OCI-M1 (cell line): Measurements from ENCODE around the gene SORCS2.

ENCODE experiments used
- DNase-seq: peaks from one replicate; lab custom pipeline; 2025; lab: John Stamatoyannopoulos, UW

SORCS2 gene

DNA sequence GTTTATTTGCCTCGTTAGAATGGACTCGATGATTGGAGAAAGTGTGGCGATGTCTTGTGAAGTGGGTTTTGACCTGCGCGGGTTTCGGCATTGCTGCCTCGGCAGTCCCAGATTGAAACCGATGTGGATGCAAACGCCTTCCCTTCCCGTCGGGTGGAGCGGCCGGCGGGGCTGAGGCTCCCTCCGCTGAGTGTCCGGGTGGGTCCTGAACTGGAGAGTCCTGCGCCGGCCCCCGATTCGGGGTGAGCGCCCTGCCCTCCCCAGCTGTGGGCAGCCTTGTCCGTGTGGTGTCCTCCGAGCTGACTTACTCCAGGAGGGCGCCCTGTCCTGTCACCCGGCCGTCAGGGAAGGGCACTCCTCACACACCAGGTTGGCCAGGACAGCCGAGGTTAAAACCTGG lies 317.7 kb downstream of the SORCS2 start:
- DNase-seq: no peak

DNA sequence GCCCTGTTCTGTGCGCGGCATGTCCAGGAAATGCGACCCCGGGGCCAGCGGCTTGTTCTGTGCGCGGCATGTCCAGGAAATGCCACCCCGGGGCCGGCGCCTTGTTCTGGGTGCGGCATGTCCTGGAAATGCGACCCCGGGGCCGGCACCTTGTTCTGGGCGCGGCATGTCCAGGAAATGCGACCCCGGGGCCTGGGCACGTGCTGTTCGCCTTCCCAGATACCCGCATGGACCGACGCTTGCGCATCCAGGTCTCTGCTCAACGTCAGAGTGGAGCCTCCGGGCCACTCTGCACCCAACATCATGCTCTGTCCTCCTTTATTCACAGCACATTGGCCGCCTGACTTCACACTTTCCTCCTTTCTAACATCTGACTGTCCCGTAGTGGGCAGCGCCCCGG lies 318.2 kb downstream of the SORCS2 start:
- no peak for DNase-seq

DNA sequence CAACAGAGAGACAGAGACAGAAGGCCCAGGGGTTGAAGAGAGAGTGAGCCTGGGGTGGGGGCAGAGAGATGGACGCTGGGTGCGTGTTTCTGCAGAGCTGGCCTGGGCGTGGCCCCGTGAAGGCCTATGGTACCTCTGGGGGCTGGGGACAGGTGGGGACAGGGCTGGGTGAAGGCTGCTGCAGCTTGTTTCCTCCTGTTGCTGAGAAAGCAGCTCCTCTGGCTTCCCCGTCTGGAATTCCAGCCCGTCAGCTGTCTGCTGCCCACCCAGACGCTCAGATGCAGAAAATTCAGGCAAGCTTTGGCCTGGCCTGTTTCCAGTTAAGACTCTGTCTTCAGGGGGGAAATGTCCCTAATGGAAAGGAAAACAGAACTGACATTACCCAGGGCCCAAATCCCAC lies 319.2 kb downstream of the SORCS2 start:
- DNase-seq: no peak

DNA sequence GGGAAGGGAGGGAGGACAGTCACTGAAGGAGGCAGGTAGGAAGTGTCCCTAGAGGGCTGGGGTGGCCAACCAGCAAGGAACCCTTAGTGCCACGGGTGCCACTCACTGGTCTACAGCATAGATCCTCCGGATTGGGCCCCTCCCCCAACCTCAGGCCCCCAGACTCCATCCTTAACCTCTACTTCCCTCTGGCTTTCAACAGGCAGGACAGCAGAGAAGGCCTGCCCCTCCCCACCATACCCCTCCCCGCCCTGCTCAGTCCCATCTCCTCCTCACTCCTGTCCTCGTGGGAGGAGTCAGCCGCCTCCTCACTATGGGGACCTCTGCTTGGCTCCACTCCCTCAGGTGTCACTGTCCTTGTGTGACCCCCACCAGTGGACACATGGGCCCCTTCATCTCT lies 320.1 kb downstream of the SORCS2 start:
- DNase-seq: no peak

DNA sequence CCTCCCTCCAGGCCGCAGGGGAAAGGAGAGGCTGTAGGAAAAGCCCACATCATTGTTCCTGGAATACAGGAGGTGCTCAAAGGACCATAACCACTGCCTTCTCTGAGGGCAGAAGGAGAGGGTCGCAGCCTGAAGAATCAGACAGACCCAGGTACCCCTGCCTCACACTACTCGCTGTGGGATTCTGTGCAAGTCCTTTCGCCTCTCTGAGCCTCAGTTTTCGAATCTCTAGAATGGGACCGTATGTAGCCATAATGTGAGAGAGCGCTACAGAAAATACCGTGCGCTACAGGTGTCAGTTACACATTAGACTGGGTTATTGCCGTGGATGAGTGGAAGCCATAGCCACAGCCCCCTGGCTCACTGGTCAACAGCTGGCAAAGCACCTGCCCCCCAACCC lies 320.6 kb downstream of the SORCS2 start:
- DNase-seq: no peak

DNA sequence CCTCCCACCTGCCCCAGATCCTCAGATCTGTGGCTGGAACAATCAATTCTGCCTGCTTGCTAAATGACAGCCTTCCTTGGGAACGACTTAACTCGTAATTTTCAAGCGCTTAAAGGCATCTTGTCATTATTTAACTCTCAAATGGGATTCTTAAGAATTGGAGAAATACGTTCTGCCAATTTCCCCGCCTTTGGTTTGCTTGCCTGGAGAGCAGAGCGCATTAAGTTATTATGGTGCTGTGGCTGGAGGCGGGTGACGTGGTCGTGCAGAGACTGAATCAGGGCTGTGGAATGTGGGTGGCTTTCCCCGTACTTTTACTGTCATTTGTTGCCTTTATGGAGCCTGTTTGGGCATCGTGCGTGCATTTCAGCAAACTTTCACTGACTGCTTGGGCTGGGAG lies 321.3 kb downstream of the SORCS2 start:
- DNase-seq: no peak

DNA sequence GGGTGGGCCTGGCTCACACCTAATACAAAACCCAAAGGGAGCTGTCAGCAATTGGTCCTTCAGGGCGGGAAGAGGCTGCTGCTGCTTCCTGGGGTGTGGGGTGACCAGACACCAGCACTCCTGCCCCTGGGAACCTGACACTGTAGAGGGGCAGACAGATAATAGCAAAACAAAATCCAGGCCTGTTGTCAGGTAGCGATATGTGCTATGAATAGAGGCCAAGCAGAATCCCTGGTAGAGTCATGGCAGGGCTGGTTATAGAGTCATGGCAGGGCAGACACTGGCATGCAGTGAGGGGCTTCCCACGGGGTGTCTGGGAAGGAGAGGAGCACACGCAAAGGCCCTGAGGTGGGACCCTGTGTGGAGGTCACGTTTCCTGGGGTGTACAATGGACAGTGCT lies 321.9 kb downstream of the SORCS2 start:
- no peak for DNase-seq

DNA sequence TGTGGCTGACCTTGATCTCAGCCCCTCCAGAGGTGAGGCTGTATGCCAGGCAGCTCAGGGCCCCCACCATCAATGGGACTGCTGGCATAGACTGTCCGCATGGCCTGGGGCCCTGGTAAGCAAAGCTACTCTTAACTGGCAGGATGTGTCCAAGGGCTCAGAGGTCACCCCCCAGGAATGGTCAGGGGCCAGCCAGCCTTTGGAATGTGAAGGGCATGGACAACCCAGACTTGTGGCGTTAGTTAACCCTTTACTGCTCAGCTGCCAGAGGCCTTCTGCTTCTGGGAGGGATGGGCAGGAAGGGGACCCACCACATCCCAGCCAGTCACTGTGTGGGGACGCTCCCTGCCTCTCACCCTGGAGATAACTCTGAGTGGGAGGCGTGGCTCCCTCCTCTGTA lies 322.5 kb downstream of the SORCS2 start:
- no peak for DNase-seq

DNA sequence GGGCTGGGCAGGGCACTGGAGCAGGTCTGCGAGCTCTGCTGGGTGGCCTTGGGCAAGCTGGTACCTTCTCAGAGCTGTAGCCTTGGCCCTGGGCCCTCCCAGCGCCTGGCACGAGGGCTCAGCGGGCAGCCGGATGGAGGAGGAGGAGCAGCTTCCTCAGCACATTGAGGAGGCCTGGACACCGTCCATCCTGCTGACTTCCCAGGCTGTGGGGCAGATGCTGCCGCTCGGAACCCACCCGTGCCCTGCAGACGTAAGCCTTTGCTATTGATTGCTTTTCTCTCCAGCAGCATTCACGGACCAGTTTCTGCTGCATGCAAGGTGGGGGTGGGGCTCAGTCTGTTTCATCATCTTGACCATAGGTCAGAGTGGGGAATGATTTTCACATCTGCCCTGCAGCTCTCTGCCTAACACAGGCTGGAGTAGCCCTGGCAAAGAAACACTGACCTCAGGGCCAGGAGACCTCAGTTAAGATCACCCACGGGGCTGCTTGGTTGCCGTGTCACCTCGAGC lies 323.1 kb downstream of the SORCS2 start:
- DNase-seq: no peak

DNA sequence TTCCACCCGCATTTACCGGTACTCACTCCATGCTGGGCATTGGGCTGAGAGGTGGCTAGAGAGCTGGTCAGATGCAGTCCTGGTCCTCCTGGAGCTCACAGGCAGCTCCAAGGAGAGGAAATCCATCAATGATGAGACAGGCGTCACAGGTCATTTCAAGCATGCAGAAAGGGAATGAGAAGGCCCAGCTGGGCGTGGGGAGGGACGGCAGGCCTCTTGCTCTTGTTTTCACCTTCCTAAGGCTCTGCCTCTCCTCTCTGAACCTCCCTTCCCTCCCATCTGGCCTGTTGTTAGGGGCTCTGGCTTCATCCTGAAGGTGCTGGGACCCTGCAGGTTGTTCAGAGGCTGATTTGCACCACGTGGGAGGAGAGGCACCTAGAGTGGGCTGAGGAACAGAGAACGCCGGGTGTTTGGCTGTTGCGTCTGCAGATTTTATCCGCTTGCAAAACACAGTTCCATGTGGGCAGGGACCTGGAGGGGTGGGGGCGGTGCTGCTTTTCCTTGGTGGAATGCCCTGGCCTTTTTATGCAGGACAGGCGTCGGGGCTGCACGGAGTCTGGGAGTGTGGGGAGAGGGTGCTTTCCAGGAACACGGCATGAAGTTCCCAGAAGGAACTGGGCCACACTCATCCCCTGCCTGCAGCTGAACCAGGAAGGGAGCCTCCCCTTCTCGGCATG lies 323.9 kb downstream of the SORCS2 start:
- no peak for DNase-seq

DNA sequence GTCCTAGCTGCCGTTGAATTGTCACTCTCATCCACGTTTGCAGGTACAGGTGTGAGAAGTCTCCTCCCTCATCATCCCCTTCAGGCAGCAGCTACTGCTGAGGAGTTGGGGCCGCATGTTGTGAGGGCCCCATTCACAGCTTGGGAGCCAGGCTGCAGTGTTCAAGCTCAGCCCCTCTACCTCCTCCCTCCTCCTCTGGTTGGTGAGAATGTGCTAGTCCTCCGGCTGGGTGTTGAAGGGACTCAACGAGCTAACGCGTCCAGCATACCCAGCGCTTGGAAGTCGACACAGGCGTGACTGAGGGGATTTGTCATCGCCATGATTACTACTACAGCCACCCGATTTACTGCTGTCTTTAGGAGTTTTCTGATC lies 324.4 kb downstream of the SORCS2 start:
- DNase-seq: no peak

DNA sequence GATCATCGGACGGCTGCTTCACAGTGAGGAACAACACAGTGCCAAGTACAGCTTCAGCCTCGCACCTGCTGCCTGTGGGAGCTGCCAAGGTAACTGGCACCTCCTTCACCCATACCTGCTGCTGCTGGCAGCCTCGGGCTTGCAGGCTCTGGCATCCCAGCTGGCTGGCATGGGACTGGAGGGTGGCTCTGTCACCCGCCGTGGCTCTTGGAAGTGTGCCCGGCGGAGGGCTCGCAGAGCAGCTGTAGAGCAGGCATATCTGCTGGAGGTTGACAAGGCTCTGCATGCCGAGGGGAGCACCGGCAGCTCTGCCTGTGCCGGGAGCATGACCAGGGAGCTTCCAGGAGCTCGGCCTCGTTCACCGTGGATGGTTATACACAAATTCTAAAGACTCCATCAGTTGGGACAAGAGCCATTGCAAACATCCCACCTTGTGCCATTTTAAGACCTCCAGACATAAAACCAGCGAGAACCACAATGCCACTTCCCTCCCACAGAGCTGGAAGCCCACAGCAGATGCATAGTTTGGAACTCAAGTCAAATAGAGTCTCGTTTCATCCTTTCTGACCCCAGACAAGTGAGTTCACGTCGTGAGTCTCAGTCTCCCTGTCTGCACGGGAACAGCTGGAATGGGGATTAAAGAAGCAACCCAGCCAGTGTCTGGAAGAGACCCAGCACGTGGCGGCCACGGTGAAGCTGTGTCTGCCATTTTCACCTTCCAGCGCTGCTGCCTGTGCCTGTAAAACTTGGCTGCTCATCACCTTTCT lies 326.7 kb downstream of the SORCS2 start:
- DNase-seq: no peak

DNA sequence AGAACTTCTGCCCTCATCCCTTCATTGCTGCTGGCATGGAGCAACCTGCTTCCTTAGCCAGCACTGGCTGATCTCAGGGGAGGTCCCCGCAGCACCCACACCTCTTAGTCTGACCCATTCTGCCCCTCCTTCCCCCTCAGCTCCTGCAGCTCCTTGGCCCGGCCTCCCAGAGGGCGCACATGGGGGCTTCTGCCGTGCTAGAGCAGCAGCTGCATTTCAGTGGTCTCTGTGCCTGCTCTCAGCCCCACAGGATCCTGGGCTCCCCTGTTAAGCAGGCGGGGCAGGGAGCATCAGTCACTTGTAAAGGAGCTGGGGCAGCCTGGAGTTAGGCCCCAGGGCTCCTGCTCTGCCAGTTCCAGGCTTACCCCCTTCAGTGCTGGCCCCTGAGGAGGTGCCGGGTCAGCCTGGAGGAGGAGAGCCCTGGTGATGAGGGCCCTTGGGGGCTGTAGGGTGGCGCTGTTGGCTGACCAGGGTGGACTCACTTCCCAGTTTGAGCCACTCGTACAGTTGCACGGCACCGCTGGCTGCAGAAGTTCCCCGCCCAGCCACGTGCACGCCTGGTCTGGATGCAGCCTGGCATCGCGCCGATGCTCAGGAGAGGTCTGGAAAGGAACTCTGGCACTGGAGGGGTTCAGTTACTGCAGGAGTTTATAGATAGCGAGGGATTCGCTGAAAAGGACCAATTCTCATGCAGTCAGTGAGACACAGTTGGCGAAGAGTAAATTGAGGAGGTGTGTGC lies 327.5 kb downstream of the SORCS2 start:
- no peak for DNase-seq

DNA sequence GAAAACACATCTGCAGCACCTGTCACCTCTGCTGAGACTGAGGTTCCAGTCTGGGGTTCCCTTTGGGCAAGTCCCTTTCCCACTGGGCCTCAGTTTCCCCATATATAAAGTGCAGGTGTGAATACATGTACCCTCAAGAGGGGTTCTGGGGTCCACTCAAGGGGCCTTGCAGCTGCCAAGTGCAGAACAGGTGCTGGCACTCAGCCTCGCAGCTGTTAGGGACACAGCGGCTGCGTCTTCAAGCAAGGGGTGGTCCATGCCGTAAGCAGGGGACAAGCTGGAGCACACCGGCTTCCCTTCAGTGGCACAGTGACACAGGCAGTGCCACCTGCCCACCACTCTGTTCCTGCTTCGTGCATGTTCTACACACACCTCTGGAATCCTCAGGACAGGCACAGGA lies 329.3 kb downstream of the SORCS2 start:
- DNase-seq: no peak

DNA sequence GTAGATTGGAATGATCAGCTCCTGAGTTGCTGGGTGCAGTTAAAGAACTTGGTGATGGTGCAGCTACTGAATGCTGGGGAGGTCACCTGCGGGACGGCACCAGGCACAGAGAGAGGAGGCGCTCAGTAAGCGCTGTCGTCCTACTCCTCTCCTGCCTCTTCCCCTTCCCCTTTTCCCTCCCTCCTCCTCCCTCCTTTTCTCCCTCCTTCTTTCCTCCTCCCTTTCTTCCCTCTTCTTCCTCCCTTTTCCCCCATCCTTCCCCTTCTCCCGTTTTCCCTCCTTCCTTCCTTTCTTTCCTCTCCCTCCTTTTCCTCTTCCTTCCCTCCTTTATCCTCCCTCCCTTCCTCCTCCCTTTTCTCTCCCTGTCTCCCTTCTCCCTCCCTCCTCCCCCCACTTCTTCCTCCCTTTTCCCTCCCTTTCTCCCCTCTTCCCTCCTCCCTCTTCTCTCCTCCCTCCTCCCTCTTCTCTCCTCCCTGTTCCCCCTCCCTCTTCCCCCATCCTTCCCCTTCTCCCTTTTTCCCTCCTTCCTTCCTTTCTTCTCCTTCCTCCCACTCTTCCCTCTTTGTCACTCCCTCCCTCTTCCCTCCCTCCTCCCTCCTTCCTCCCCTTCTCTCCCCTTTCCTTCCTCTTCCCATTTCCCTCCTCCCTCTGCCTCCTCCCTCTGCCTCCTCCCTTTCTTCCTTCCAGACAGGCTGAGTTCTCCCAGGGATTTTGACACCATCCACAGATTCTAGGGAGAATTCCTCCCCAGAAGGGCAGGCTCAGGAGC lies 330.3 kb downstream of the SORCS2 start:
- DNase-seq: no peak

DNA sequence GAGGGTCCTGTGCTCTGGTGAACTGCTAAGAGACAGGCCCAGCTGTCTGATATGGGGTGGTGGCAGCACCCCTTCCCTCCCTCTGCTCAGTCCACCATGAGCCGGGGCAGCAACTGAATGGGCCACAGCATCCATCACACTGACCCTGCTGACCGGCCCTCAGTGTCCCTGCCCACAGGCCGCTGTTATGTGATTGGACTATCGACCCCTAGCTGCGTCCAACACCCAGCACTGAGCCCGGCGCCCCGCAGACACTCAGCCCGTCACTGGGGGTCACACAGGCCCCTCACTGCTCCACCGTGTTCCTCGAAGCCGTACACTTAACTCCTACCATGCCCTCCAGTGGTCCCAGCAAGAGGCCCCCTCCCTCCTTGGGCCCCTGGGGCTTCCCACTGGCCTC lies 331.2 kb downstream of the SORCS2 start:
- no peak for DNase-seq

DNA sequence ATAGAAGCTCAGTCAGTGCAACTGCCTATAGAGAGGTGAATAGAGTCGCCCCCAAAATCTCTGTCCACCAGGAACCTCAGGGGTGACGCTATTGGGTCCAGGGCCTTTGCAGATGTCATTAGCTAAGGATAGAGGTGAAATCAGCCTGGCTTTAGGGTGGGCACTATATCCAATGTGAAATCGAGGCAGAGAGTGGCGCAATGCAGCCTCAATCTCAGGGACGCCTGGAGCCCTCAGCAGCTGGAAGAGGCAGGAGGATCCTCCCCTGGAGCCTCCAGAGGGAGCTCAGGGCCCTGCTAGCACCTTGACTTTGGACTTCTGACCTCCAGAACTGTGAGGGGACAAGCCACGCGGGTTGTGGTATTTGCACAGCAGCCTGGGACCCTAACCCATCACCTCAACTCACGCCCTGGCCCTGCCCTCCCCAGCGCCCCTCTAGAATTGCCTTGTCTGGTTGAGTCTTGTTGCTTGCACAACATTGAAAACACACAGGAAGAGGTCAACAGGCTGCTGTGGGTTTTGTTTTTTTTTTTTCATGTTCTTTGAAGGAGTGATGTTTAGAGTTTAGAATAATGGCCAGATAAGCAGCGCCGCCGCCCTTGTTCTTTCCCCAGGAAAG lies 331.8 kb downstream of the SORCS2 start:
- DNase-seq: no peak

DNA sequence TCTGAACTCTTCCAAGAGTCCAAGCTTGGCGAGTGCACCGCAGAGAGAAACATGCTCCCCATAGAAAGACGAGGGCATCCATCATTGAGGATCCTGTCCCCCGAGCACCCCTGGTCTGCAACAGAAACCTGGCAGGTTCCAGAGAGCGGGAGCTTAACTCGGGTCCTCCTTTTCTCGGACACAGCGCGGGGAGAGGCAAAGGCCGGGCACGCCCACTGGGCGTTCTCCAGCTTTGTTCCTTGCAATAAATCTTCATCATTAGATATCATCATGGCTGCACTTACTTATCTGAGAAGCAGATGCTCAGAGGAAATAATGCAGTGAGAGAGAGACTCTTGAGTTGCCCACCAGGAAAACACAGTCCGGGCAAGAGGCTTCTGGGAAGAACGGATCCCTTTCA lies 332.5 kb downstream of the SORCS2 start:
- DNase-seq: no peak

DNA sequence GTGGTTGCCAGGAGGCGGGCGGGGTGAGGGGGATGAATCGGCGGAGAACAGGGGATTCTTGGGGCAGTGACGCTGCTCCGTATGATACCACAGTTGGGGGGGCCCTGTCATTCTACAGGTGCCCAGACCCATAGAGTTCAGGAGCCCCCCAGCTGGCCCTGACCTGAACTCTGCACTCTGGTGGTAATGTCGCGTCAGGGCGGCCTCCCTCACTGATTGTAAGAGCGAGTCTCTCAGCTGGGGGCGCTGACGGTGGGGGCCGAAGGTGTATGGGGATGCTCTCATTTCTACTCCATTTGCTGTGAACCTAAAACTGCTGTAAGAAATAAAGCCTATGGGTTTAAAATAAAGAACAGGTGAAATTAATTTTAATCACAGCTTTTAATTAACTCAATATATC lies 334.2 kb downstream of the SORCS2 start:
- DNase-seq: no peak

DNA sequence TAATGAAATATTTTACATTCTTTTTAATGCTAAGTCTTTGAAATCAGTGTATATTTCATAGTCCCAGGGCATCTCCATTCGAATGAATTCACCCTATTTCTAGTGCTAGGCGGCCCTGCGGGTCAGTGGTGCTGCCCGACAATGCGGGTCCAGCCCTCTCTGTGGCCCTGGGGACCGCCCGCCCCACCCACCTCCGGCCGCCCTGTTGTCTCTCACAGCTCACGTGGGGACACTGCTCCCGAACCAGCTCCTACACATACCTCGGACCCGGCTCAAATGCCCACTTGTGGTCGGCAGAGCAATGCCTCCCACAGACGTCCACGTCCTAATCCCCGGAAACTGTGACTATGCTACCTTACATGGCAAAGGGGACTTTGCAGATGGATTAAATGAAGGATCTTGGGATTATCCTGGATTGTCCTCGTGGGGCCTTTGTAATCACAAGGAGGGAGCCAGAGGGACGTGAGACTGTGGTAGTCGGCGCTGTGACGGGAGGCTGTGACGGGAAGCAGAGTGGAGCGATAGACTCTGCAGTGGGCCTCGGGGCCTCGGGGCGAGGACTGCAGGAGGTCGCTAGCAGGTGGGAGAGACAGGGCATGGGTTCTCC lies 334.7 kb downstream of the SORCS2 start:
- no peak for DNase-seq

DNA sequence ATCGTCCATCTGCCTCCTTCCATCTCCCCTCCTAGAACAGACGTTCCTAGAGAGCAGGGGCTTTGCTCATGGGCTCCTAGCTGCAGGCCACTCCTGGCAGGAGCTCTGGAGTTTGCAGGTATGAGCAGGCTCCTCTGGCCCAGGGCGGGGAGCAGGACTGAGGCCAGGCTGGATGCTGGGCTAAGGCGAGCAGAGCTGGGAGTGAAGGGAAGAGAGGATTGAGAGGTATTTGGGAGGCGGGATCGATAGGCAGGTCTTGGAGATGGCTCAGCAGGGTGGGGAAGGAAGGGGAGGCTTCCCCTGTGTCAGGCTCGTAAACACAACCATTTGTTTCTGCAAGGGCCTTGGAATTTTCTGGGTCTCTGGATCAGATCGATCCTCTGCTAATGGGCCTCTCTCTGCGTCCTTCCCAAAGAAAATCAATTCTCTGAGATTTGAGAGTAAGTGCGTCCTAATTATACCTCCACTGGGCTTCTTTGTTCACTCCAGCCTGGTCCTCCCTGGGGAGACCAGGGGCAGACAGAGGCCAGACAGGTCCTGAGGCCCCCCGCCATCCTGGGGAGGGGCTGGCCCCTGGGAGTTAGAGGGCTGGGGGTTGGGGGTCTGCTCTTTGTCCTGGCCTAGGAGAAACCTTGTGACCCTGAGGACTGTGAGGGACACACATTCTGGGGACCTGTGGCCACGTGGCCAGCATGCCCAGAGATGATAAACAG lies 337.2 kb downstream of the SORCS2 start:
- DNase-seq: no peak
